K562 (cell line): ENCODE data around the gene BNIP5. TPM values are rescaled to one million over a fixed set of nuclear protein-coding genes. Genes with fewer than 3 reads are reported as not detected.
A peak's percentile ranks its signal among the peaks of the same experiment; 100 is the strongest.

Experiments
- ATAC-seq: fragments of 200-7000 bp; cut with Tn5 transposase; 3 replicates; pipeline ENCODE4 v1.9.1; 2020; ENCODE audit warnings: moderate library complexity
- BruUV-seq: library from RNA; stranded (reverse); fragments of 400-500 nt; replicated peaks from 2 replicates; lab custom pipeline; 2021; lab: Mats Ljungman, UMichigan
- CTCF ChIA-PET: fragments of 300-600 bp; formaldehyde crosslinking; extraction: SDS; loops from one replicate; lab custom pipeline; 2021; ENCODE audit warnings: low intra/inter-chr PET ratio; lab: Yijun Ruan, JAX
- POLR2A ChIA-PET: fragments of 300-600, 350-650 bp; sonication (Branson Sonifier 250); formaldehyde crosslinking; extraction: SDS; loops from one replicate; lab custom pipeline; 2021; ENCODE audit warnings: antibody characterized with exemption, inconsistent platforms; lab: Yijun Ruan, JAX
- DNase-seq, 4 experiments: peaks; one replicate each; pipeline versions ENCODE4 v3.0.0 to v3.0.0-alpha.2; 2011 to 2018; ENCODE audit warnings: low spot score in 3 of 4, mixed read lengths in 3 of 4; ENCODE audit errors: extremely low read depth in 1 of 4
- FAIRE-seq: peaks from 2 replicates; lab custom pipeline; 2011; peaks lifted over from hg19 to GRCh38; lab: Jason Lieb, UNC
- H2AFZ ChIP-seq: 2 replicates; pipeline ENCODE4 v1.6.0; 2011; ENCODE audit warnings: low read depth, low read length, control low read depth, inconsistent platforms
- H3K27ac ChIP-seq: fragments of 200-600 bp; 3 replicates; pipeline ENCODE4 v1.8.0; 2011; ENCODE audit warnings: low read depth, mild to moderate bottlenecking, control low read depth, inconsistent platforms, low read length, moderate library complexity, mixed read lengths; ENCODE audit errors: extremely low read depth
- H3K27me3 ChIP-seq, 2 experiments: fragments of 300-600 bp in 1 of 2; 2 replicates in 1 of 2; 3 replicates in 1 of 2; pipeline versions ENCODE4 v1.6.0 to v1.8.0; 2011; ENCODE audit warnings: inconsistent platforms in 2 of 2, low read length in 2 of 2, mild to moderate bottlenecking in 1 of 2, mixed read lengths in 1 of 2, moderate library complexity in 1 of 2; ENCODE audit not compliant: control insufficient read depth in 2 of 2, insufficient read depth in 2 of 2
- H3K36me3 ChIP-seq: fragments of 300-600 bp; 3 replicates; pipeline ENCODE4 v1.8.0; 2011; ENCODE audit warnings: mild to moderate bottlenecking, low read length, inconsistent platforms; ENCODE audit not compliant: control insufficient read depth, insufficient read depth
- H3K4me1 ChIP-seq, 2 experiments: fragments of 200-600 bp in 1 of 2; replicated peaks in 1 of 2; 2 replicates in 1 of 2; 3 replicates in 1 of 2; pipeline versions ENCODE4 v1.5.1 to v1.8.0; 2011; ENCODE audit warnings: inconsistent platforms in 2 of 2, low read length in 2 of 2, mild to moderate bottlenecking in 1 of 2, mixed read lengths in 1 of 2, moderate library complexity in 1 of 2; ENCODE audit not compliant: control insufficient read depth in 2 of 2, insufficient read depth in 2 of 2
- H3K4me2 ChIP-seq: 2 replicates; pipeline ENCODE4 v1.6.1; 2011; ENCODE audit warnings: low read length, control low read depth, inconsistent platforms, mixed read lengths; ENCODE audit not compliant: insufficient read depth
- H3K4me3 ChIP-seq: fragments of 200-600 bp; sonication (generic), shearing (Covaris generic); 2 replicates; pipeline ENCODE4 v1.5.1; 2016; ENCODE audit warnings: control low read depth, inconsistent platforms
- H3K79me2 ChIP-seq: fragments of 200-600 bp; 3 replicates; pipeline ENCODE4 v1.8.0; 2011; ENCODE audit warnings: low read length, inconsistent platforms; ENCODE audit not compliant: control insufficient read depth, insufficient read depth
- H3K9ac ChIP-seq, 2 experiments: 2 replicates each; pipeline versions ENCODE4 v1.6.0 to v1.6.1; 2011; ENCODE audit warnings: low read depth in 2 of 2, low read length in 2 of 2, control low read depth in 1 of 2, inconsistent platforms in 1 of 2, mild to moderate bottlenecking in 1 of 2, mixed read lengths in 1 of 2; ENCODE audit not compliant: insufficient read depth in 1 of 2
- H3K9me1 ChIP-seq: one replicate; pipeline ENCODE4 v1.6.0; 2011; ENCODE audit warnings: inconsistent platforms, mild to moderate bottlenecking, low read length, moderate library complexity; ENCODE audit not compliant: control insufficient read depth, insufficient read depth
- H3K9me3 ChIP-seq: replicated peaks from 2 replicates; pipeline ENCODE4 v1.5.1; 2011; ENCODE audit warnings: low read depth, low read length, inconsistent platforms; ENCODE audit not compliant: control insufficient read depth, insufficient read depth
- H4K20me1 ChIP-seq: replicated peaks from 2 replicates; pipeline ENCODE4 v1.6.1; 2011; ENCODE audit warnings: low read length, inconsistent platforms, mixed read lengths; ENCODE audit not compliant: control insufficient read depth, insufficient read depth
- ARID3A ChIP-seq: IDR thresholded peaks from 2 replicates; pipeline ENCODE4 v1.6.1; 2012; ENCODE audit warnings: low read depth, low read length, improper control_type of control experiment, borderline replicate concordance
- ASH1L ChIP-seq: fragments of 450-650 bp; IDR thresholded peaks from 2 replicates; pipeline ENCODE4 v1.6.1; 2018; ENCODE audit warnings: borderline replicate concordance, mild to moderate bottlenecking, low read depth; ENCODE audit not compliant: partially characterized antibody
- C11orf30 ChIP-seq: fragments of 450-650 bp; IDR thresholded peaks from 2 replicates; pipeline ENCODE4 v1.6.1; 2016; ENCODE audit warnings: low read depth, mild to moderate bottlenecking
- NEUROD1 ChIP-seq: fragments of 150-350 bp; IDR thresholded peaks from 2 replicates; pipeline ENCODE4 v1.6.1; 2014; ENCODE audit warnings: borderline replicate concordance, low read length, low read depth; ENCODE audit not compliant: partially characterized antibody
- NFXL1 ChIP-seq: fragments of 450-650 bp; formaldehyde crosslinking; IDR thresholded peaks from 2 replicates; pipeline ENCODE4 v1.4.0; 2021; ENCODE audit warnings: mild to moderate bottlenecking
- STAT5B ChIP-seq: fragments of 250-450 bp; sonication (Bioruptor Pico); IDR thresholded peaks from 2 replicates; pipeline ENCODE4 v1.8.0; 2021; ENCODE audit warnings: mild to moderate bottlenecking, inconsistent platforms
- ZBTB33 ChIP-seq: sonication (generic); formaldehyde crosslinking; IDR thresholded peaks from 2 replicates; pipeline ENCODE4 v1.8.1; 2023; ENCODE audit warnings: mild to moderate bottlenecking, missing genetic modification reagents
- ZNF232 ChIP-seq: sonication (generic); formaldehyde crosslinking; IDR thresholded peaks from 2 replicates; pipeline ENCODE4 v1.8.0; 2022; ENCODE audit warnings: mild to moderate bottlenecking, missing genetic modification reagents
- whole genome bisulfite sequencing: fragments of 100-300 bp; shearing (Covaris generic); methylation state at CpG from one replicate; pipeline ENCODE4 v1.1.6; 2016; ENCODE audit warnings: low coverage, mixed read lengths; ENCODE audit not compliant: insufficient coverage; ENCODE audit errors: missing lambda C conversion rate; 5-methylcytosine and 5-hydroxymethylcytosine counted together
- in situ Hi-C: fragments of 300-500 bp; cut with MboI; formaldehyde crosslinking; loops from 4 replicates; pipeline ENCODE4 v1.15.0; 2018; ENCODE audit warnings: inconsistent platforms, mixed read lengths
- intact Hi-C: fragments of 100-400 bp; cut with micrococcal nuclease; formaldehyde crosslinking; loops from 2 replicates; pipeline ENCODE4 v1.14.2; 2022
- polyA plus RNA-seq, 8 experiments: library from polyadenylated mRNA; depleted of rRNA in 4 of 8; stranded (reverse) in 5 of 8; unstranded in 3 of 8; fragments of >200 nt; fragmentation: Nextera tagmentation in 2 of 8; fragmentation: Illumina TruSeq in 1 of 8; extraction: Ambion mirVana in 2 of 8; extraction: Trizol in 1 of 8; gene quantifications; 2 replicates each; pipeline versions ENCODE4 v1.2.1 to v1.2.3, GENCODE V29; 2011 to 2014; ENCODE audit warnings: inconsistent platforms in 1 of 8, missing spikeins in 1 of 8
- total RNA-seq, 7 experiments: library from RNA; depleted of rRNA in 6 of 7; stranded (reverse); fragments of >200 nt in 6 of 7; fragmentation: Illumina TruSeq in 2 of 7; extraction: Trizol in 2 of 7; gene quantifications; 2 replicates each; pipeline versions ENCODE4 v1.2.1 to v1.2.3, GENCODE V29; 2011 to 2021; ENCODE audit warnings: low replicate concordance in 1 of 7

The BNIP5 gene
- total and polyA plus RNA-seq, 9 of the 15 experiments (the other 6 are each of a cell fraction or from before 2014, with no cell fraction given), result not detected

- TF ChIP-seq NEUROD1 (no peak), NFXL1 (no peak), STAT5B (CRISPR knock-in tag) (no peak)
- TF ChIP-seq, all 486 proteins: peak for 0
These were observed 63.6 kb downstream of the BNIP5 start (continued) for GRCh38 chr6:36273067-36273466.

- no peak for FAIRE-seq
- H3K9me3 ChIP-seq, result no peaks in the 10 kb centered on the region
- CTCF ChIA-PET, result no interaction called here
These were observed 64.5 kb downstream of the BNIP5 start for GRCh38 chr6:36272234-36272633.

More at GRCh38 chr6:36272234-36272633, 64.5 kb downstream of the BNIP5 start:
- H3K4me2 ChIP-seq, result no peak overlapping the region
- no peaks in the 10 kb centered on the region for H3K9me1 ChIP-seq
- TF ChIP-seq C11orf30 (no peak), ZNF232 (CRISPR knock-in tag) (no peak), ASH1L (no peak), ARID3A (no peak), ZBTB33 (CRISPR knock-in tag) (0 out of 2 replicates have a peak, but pooled peaks have one; percentile 47)
- H3K4me3 ChIP-seq, result no peak overlapping the region
- H3K27ac ChIP-seq, result no peak overlapping the region
- 0 out of 2 replicates have a peak, but pooled peaks cover 5% of the 10 kb centered on the region for H4K20me1 ChIP-seq
- H3K36me3 ChIP-seq, result no peaks in the 10 kb centered on the region
- H3K27me3 ChIP-seq, result peaks cover 62 to 86% of the 10 kb centered on the region in 2 experiments
- 17% methylated on average over 8 of the region's 8 CpGs for WGBS
- intact Hi-C loops (no loop called here), in situ Hi-C loops (no loop called here)
- ATAC-seq (no peak), DNase-seq (no peak)
- H3K79me2 ChIP-seq, result no peaks in the 10 kb centered on the region
- peaks cover 6 to 21% of the 10 kb centered on the region in 2 experiments; a peak in 4 of 5 replicates for H3K4me1 ChIP-seq
- no peak overlapping the region for H2AFZ ChIP-seq
- H3K9ac ChIP-seq, result no peak overlapping the region
- POLR2A ChIA-PET, result interaction anchor here (0.6 to 1.8 kb wide), 6 partner anchors 9 to 410 kb away, joined by 3 to 5 read pairs (median 3); no protein-coding TSS in a partner anchor
- BruUV-seq, result no TSS peak
